Testis (tissue), 3 donors: ENCODE results near the gene FTHL17. TPM values are rescaled to one million over a fixed set of nuclear protein-coding genes. Genes with fewer than 3 reads are reported as not detected.

Experiments used
- DNase-seq: peaks from one replicate; pipeline ENCODE4 v3.0.0-alpha.2; 2019
- H3K27ac ChIP-seq, 2 donors: fragments of 200-600 bp; sonication (generic); one replicate each; pipeline ENCODE4 v1.5.1; 2019
- H3K27me3 ChIP-seq: fragments of 200-600 bp; sonication (generic); one replicate; pipeline ENCODE4 v1.5.1; 2019
- H3K36me3 ChIP-seq: fragments of 200-600 bp; sonication (generic); one replicate; pipeline ENCODE4 v1.5.1; 2017; ENCODE audit warnings: low read depth; ENCODE audit errors: missing control alignments
- H3K4me1 ChIP-seq: fragments of 200-600 bp; sonication (generic); one replicate; pipeline ENCODE4 v1.5.1; 2019
- H3K4me3 ChIP-seq, 2 donors: fragments of 200-600 bp; sonication (generic); one replicate each; pipeline ENCODE4 v1.5.1; 2017 to 2019
- H3K9me3 ChIP-seq: fragments of 200-600 bp; sonication (generic); one replicate; pipeline ENCODE4 v1.5.1; 2017
- CTCF ChIP-seq, 3 experiments: fragments of 450-650 bp in 2 of 3; fragments of 200-600 bp in 1 of 3; sonication (generic) in 1 of 3; IDR thresholded peaks; one replicate each; pipeline ENCODE4 v1.5.1; 2016 to 2019; ENCODE audit warnings: antibody characterized with exemption in 3 of 3, mild to moderate bottlenecking in 2 of 3, moderate library complexity in 1 of 3
- POLR2A ChIP-seq: fragments of 450-650 bp; IDR thresholded peaks from one replicate; pipeline ENCODE4 v1.6.1; 2017; ENCODE audit warnings: antibody characterized with exemption, mild to moderate bottlenecking, moderate library complexity
- WGBS, 2 donors: methylation state at CpG; one replicate each; pipeline ENCODE4 v1.1.5; 2018; 5-methylcytosine and 5-hydroxymethylcytosine counted together
- intact Hi-C: fragments of 100-400 bp; cut with DNase I; formaldehyde crosslinking; loops from one replicate; pipeline ENCODE4 v1.15.1; 2023; ENCODE audit warnings: low total_unique reads
- polyA plus RNA-seq: library from polyadenylated mRNA; stranded (reverse); fragments of 350-450 nt; fragmentation: Illumina TruSeq; extraction: RNeasy Lipid Tissue Mini Kit (QIAGEN cat#74804); gene quantifications from one replicate; pipeline ENCODE4 v1.2.3, GENCODE V29; 2014; ENCODE audit warnings: low read depth, low replicate concordance; ENCODE audit not compliant: insufficient read depth
- total RNA-seq, 2 donors: library from RNA; depleted of rRNA; stranded (reverse); fragments of >200 nt; gene quantifications; one replicate each; pipeline ENCODE4 v1.2.3, GENCODE V29; 2016

FTHL17 gene
- total and polyA plus RNA-seq, 3 donors from 2014 or later = 2.4 to 5.0 (median 3.2) TPM

DNA sequence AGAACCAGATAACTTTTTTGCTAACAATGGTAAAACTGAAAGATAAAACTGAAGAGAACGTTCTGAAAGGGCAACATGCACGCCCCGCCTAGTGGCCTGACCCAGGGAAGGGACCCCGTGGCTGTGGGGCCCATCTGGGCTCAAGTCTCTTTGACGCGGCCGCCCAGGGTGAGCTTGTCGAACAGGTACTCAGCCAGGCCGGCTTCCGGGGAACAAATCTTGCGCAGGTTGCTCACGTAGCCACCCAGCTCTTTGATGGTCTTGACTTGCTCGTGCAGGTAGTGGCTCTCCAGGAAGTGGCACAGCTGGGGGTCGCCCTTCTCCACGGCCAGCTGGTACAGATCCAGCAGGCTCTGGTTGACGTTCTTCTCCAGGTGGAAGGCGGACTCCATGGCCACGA is 579 bp downstream of the FTHL17 start:
- no peak overlapping the region for H3K27ac ChIP-seq
- 50 to 74% methylated on average over 10 to 18 of the region's 18 CpGs for WGBS, 2 donors
- intact Hi-C loops = no loop called here
- H3K4me1 ChIP-seq = no peaks in the 10 kb centered on the region
- H3K27me3 ChIP-seq = no peaks in the 10 kb centered on the region
- peak overlapping the region in 1 of 2 donors; percentile 23 for H3K4me3 ChIP-seq
- H3K36me3 ChIP-seq = no peaks in the 10 kb centered on the region
- H3K9me3 ChIP-seq = no peaks in the 10 kb centered on the region
- TF ChIP-seq POLR2A (no peak), CTCF (IDR thresholded peaks at IDR 0.05) (no peak)
- DNase-seq = peak; percentile 12

- no peaks in the 10 kb centered on the region for H3K9me3 ChIP-seq
- H3K4me1 ChIP-seq = no peaks in the 10 kb centered on the region
- intact Hi-C loops = no loop called here
- no peak overlapping the region for H3K4me3 ChIP-seq
- H3K27ac ChIP-seq = no peak overlapping the region
- no peak for DNase-seq
- no peaks in the 10 kb centered on the region for H3K36me3 ChIP-seq
- no peak for TF ChIP-seq POLR2A
- H3K27me3 ChIP-seq = no peaks in the 10 kb centered on the region
Observed at GRCh38 chrX:31070057-31070468, 1.8 kb downstream of the FTHL17 start.

DNA sequence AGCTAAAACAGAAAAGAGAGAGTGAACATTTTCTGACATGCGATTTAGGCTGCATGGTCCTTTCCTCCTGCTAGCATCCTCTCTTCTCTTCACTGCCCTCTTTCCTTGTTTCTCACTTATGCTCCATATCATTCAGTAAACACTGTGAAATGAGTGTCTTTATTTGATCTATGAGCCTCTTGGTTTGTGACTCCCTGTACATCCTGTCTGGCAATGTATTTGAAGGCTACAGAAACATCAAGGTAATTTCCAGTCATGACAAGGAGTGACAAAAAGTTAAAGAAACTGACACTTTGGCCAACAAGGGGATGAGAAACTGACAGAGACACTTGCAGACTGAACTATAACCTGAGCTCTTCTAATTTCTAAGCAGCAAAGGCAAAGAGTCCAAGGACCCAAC is 8.7 kb downstream of the FTHL17 start:
- Histone ChIP-seq H3K9me3 (no peaks in the 10 kb centered on the region), H3K27me3 (no peaks in the 10 kb centered on the region), H3K4me3 (no peak overlapping the region), H3K36me3 (no peaks in the 10 kb centered on the region), H3K4me1 (no peaks in the 10 kb centered on the region), H3K27ac (no peak overlapping the region)
- TF ChIP-seq POLR2A (no peak), CTCF (IDR thresholded peaks at IDR 0.05) (no peak)
- no peak for DNase-seq
- intact Hi-C loops = no loop called here
- 94 to 100% methylated on average over 1 of the region's 1 CpG for WGBS, 2 donors

- H3K36me3 ChIP-seq = no peaks in the 10 kb centered on the region
- no peaks in the 10 kb centered on the region for H3K27me3 ChIP-seq
- WGBS, 2 donors = 83 to 100% methylated on average over 3 of the region's 3 CpGs
- H3K4me1 ChIP-seq = no peaks in the 10 kb centered on the region
- H3K27ac ChIP-seq = no peak overlapping the region
- TF ChIP-seq POLR2A = no peak
- TF ChIP-seq CTCF (IDR thresholded peaks at IDR 0.05) = no peak
- no peak overlapping the region for H3K4me3 ChIP-seq
- intact Hi-C loops = no loop called here
- no peak for DNase-seq
- no peaks in the 10 kb centered on the region for H3K9me3 ChIP-seq
Observed at GRCh38 chrX:31061091-31061490, 10.8 kb downstream of the FTHL17 start.

DNA sequence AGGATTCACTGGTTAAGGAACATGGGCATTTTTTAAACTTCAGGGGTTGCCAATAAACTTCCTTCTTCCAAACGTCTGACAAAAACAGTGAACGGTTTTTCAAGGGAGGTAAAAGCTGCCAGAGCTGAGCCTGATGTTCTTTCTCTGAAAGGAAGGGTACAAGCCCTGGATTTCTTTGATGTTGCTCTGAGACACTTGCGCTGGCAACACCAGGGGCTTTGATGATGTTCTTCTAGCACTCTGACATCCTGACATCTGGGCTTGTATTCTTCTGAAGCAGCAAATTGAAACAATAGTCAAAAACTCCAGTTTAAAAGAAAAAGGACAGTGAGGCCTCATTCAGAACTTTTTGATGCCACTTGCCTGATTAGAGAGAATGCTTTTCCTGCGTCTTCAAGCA is 11.8 kb downstream of the FTHL17 start:
- no peaks in the 10 kb centered on the region for H3K27me3 ChIP-seq
- DNase-seq = no peak
- intact Hi-C loops = no loop called here
- no peaks in the 10 kb centered on the region for H3K36me3 ChIP-seq
- no peaks in the 10 kb centered on the region for H3K9me3 ChIP-seq
- H3K27ac ChIP-seq = no peak overlapping the region
- H3K4me1 ChIP-seq = no peaks in the 10 kb centered on the region
- no peak overlapping the region for H3K4me3 ChIP-seq
- TF ChIP-seq CTCF (IDR thresholded peaks at IDR 0.05) = no peak
- no peak for TF ChIP-seq POLR2A
- 57 to 65% methylated on average over 4 of the region's 4 CpGs for WGBS, 2 donors
